Activated gamma-delta T cell treated with anti-CD3 and anti-CD28 coated beads, Interleukin-2, amount 50 U/mL, for 16 hours (primary cell): ENCODE measurements around the gene LRRC18.

Experiments
- DNase-seq: peaks from one replicate; pipeline ENCODE4 v3.0.0-alpha.2; 2020; ENCODE audit warnings: low read depth

Gene LRRC18

GRCh38 chr10:48946332-48946731 lies 6.7 kb upstream of the LRRC18 start:
- DNase-seq = no peak

- DNase-seq = no peak
Observed at GRCh38 chr10:48945441-48946130, 5.9 kb upstream of the LRRC18 start.

GRCh38 chr10:48944171-48944570 lies 4.5 kb upstream of the LRRC18 start:
- no peak for DNase-seq

- DNase-seq = no peak
Observed at GRCh38 chr10:48943096-48943495, 3.5 kb upstream of the LRRC18 start.

GRCh38 chr10:48941427-48942075 lies 1.9 kb upstream of the LRRC18 start:
- DNase-seq = no peak

GRCh38 chr10:48940958-48941357 lies 1.3 kb upstream of the LRRC18 start:
- DNase-seq = no peak

- no peak for DNase-seq
Observed at GRCh38 chr10:48940372-48940771, 732 bp upstream of the LRRC18 start.

GRCh38 chr10:48938990-48939536 lies 577 bp downstream of the LRRC18 start:
- DNase-seq = no peak

- no peak for DNase-seq
Observed at GRCh38 chr10:48938281-48938680, 1.4 kb downstream of the LRRC18 start.

GRCh38 chr10:48937796-48938195 lies 1.8 kb downstream of the LRRC18 start:
- DNase-seq = no peak

- DNase-seq = no peak
Observed at GRCh38 chr10:48935577-48935976, 4.1 kb downstream of the LRRC18 start.

GRCh38 chr10:48934672-48935501 lies 4.8 kb downstream of the LRRC18 start:
- no peak for DNase-seq

GRCh38 chr10:48932831-48933664 lies 6.6 kb downstream of the LRRC18 start:
- no peak for DNase-seq

GRCh38 chr10:48931188-48931587 lies 8.5 kb downstream of the LRRC18 start:
- DNase-seq = no peak

GRCh38 chr10:48929413-48929990 lies 10.1 kb downstream of the LRRC18 start:
- DNase-seq = no peak

- no peak for DNase-seq
Observed at GRCh38 chr10:48926764-48927540, 12.7 kb downstream of the LRRC18 start.

- no peak for DNase-seq
Observed at GRCh38 chr10:48926255-48926654, 13.4 kb downstream of the LRRC18 start.

GRCh38 chr10:48924988-48925387 lies 14.7 kb downstream of the LRRC18 start:
- no peak for DNase-seq

GRCh38 chr10:48923748-48924147 lies 15.9 kb downstream of the LRRC18 start:
- DNase-seq = no peak

- no peak for DNase-seq
Observed at GRCh38 chr10:48913674-48914073, 26.0 kb downstream of the LRRC18 start.

GRCh38 chr10:48910548-48910947 lies 29.1 kb downstream of the LRRC18 start:
- no peak for DNase-seq
